Bronchial epithelial cell (primary cell): ENCODE measurements around the gene SLC6A19. TPM values are rescaled to one million over a fixed set of nuclear protein-coding genes. Genes with fewer than 3 reads are reported as not detected.

Source experiments
- DNase-seq: peaks from one replicate; pipeline ENCODE4 v3.0.0-alpha.2; 2010; ENCODE audit warnings: low read depth
- FAIRE-seq: peaks from 2 replicates; lab custom pipeline; 2011; peaks lifted over from hg19 to GRCh38; lab: Jason Lieb, UNC
- H3K27me3 ChIP-seq: 2 replicates; pipeline ENCODE4 v1.5.1; 2011; ENCODE audit warnings: low read length; ENCODE audit not compliant: control insufficient read depth, insufficient read depth
- H3K36me3 ChIP-seq: 2 replicates; pipeline ENCODE4 v1.5.1; 2011; ENCODE audit warnings: low read length; ENCODE audit not compliant: control insufficient read depth, insufficient read depth
- H3K4me3 ChIP-seq: 2 replicates; pipeline ENCODE4 v1.5.1; 2011; ENCODE audit warnings: mild to moderate bottlenecking, low read depth, low read length, control low read depth
- CTCF ChIP-seq: IDR thresholded peaks from 2 replicates; pipeline ENCODE4 v1.5.1; 2011; ENCODE audit warnings: mild to moderate bottlenecking, moderate library complexity, low read length, control low read depth, inconsistent platforms; ENCODE audit not compliant: insufficient read depth, severe bottlenecking
- total RNA-seq: library from RNA; depleted of rRNA; stranded (reverse); fragments of >200 nt; gene quantifications from 2 replicates; pipeline ENCODE4 v1.2.1, GENCODE V29; 2014

The SLC6A19 gene
- total RNA-seq, 1 donor from 2014 or later = not detected

- TF ChIP-seq CTCF = no peak
- no peak for FAIRE-seq
- H3K36me3 ChIP-seq = no peaks in the 10 kb centered on the region
- H3K4me3 ChIP-seq = no peak overlapping the region
- no peak for DNase-seq
- no peaks in the 10 kb centered on the region for H3K27me3 ChIP-seq
Observed at GRCh38 chr5:1245905-1246576, 44.6 kb downstream of the SLC6A19 start.

GRCh38 chr5:1246711-1247431 is 45.5 kb downstream of the SLC6A19 start:
- no peak overlapping the region for H3K4me3 ChIP-seq
- FAIRE-seq = no peak
- DNase-seq = no peak
- TF ChIP-seq CTCF = no peak
- no peaks in the 10 kb centered on the region for H3K27me3 ChIP-seq
- no peaks in the 10 kb centered on the region for H3K36me3 ChIP-seq

GRCh38 chr5:1247811-1248210 is 46.4 kb downstream of the SLC6A19 start:
- no peak overlapping the region for H3K4me3 ChIP-seq
- FAIRE-seq (no peak), DNase-seq (no peak)
- no peaks in the 10 kb centered on the region for H3K27me3 ChIP-seq
- H3K36me3 ChIP-seq = no peaks in the 10 kb centered on the region
- no peak for TF ChIP-seq CTCF

- H3K4me3 ChIP-seq = no peak overlapping the region
- no peaks in the 10 kb centered on the region for H3K27me3 ChIP-seq
Observed at GRCh38 chr5:1249366-1250280, 48.2 kb downstream of the SLC6A19 start.

More at GRCh38 chr5:1249366-1250280, 48.2 kb downstream of the SLC6A19 start:
- no peaks in the 10 kb centered on the region for H3K36me3 ChIP-seq
- no peak for DNase-seq
- no peak for FAIRE-seq
- TF ChIP-seq CTCF = no peak
